GM12878 (cell line): ENCODE data around the gene NAT8L. TPM values are rescaled to one million over a fixed set of nuclear protein-coding genes. Genes with fewer than 3 reads are reported as not detected.

ENCODE experiments used
- ATAC-seq: fragments of 200-7000 bp; cut with Tn5 transposase; 3 replicates; pipeline ENCODE4 v1.9.1; 2020; ENCODE audit warnings: mild to moderate bottlenecking, moderate library complexity
- BruUV-seq: library from RNA; stranded (reverse); fragments of 400-500 nt; replicated peaks from 2 replicates; lab custom pipeline; 2021; lab: Mats Ljungman, UMichigan
- CTCF ChIA-PET: fragments of 300-600 bp; sonication (Branson Sonifier 250); formaldehyde crosslinking; extraction: SDS; loops from one replicate; lab custom pipeline; 2021; ENCODE audit warnings: inconsistent platforms; lab: Yijun Ruan, JAX
- POLR2A ChIA-PET: fragments of 350-600 bp; formaldehyde crosslinking; extraction: SDS; loops from one replicate; lab custom pipeline; 2021; ENCODE audit warnings: inconsistent platforms; lab: Charles Lee
- RAD21 ChIA-PET: fragments of 300-600 bp; sonication (Branson Sonifier 250); formaldehyde crosslinking; loops from one replicate; lab custom pipeline; 2023; ENCODE audit warnings: antibody characterized with exemption; ENCODE audit not compliant: unreplicated experiment; lab: Charles Lee
- SMC1A ChIA-PET: fragments of 300-600 bp; sonication (Branson Sonifier 250); formaldehyde crosslinking; loops from one replicate; lab custom pipeline; 2023; ENCODE audit not compliant: unreplicated experiment, uncharacterized antibody; lab: Charles Lee
- DNase-seq: peaks from one replicate; pipeline ENCODE4 v3.0.0-alpha.2; 2011; ENCODE audit warnings: low read depth, low spot score
- FAIRE-seq: peaks from 3 replicates; lab custom pipeline; 2011; peaks lifted over from hg19 to GRCh38; lab: Jason Lieb, UNC
- H2AFZ ChIP-seq: 2 replicates; pipeline ENCODE4 v1.6.0; 2011; ENCODE audit warnings: low read depth, low read length, control low read depth; ENCODE audit not compliant: control insufficient read depth
- H3K27ac ChIP-seq: 2 replicates; pipeline ENCODE4 v1.5.1; 2011; ENCODE audit warnings: control low read depth; ENCODE audit not compliant: control insufficient read depth, insufficient read depth
- H3K27me3 ChIP-seq, 2 experiments: replicated peaks in 1 of 2; 2 replicates each; pipeline versions ENCODE4 v1.6.0 to v1.6.1; 2011; ENCODE audit warnings: low read length in 1 of 2; ENCODE audit not compliant: control insufficient read depth in 2 of 2, insufficient read depth in 2 of 2
- H3K36me3 ChIP-seq, 2 experiments: 2 replicates each; pipeline ENCODE4 v1.5.1; 2011; ENCODE audit warnings: low read length in 1 of 2; ENCODE audit not compliant: control insufficient read depth in 2 of 2, insufficient read depth in 2 of 2
- H3K4me1 ChIP-seq: 2 replicates; pipeline ENCODE4 v1.6.1; 2011; ENCODE audit warnings: mild to moderate bottlenecking, low read length, moderate library complexity, mixed read lengths; ENCODE audit not compliant: control insufficient read depth, insufficient read depth
- H3K4me2 ChIP-seq: 2 replicates; pipeline ENCODE4 v1.6.0; 2011; ENCODE audit warnings: control low read depth; ENCODE audit not compliant: control insufficient read depth, insufficient read depth
- H3K4me3 ChIP-seq: fragments of 200-600 bp; sonication (generic); 2 replicates; pipeline ENCODE4 v1.5.1; 2016
- H3K79me2 ChIP-seq: 2 replicates; pipeline ENCODE4 v1.6.0; 2011; ENCODE audit warnings: low read length; ENCODE audit not compliant: control insufficient read depth, insufficient read depth
- H3K9ac ChIP-seq: 2 replicates; pipeline ENCODE4 v1.8.0; 2011; ENCODE audit warnings: low read length, control low read depth, mixed read lengths; ENCODE audit not compliant: control insufficient read depth, insufficient read depth
- H3K9me3 ChIP-seq: replicated peaks from 3 replicates; pipeline ENCODE4 v1.5.1; 2011; ENCODE audit warnings: mild to moderate bottlenecking, low read length; ENCODE audit not compliant: control insufficient read depth, insufficient read depth
- H4K20me1 ChIP-seq: 2 replicates; pipeline ENCODE4 v1.6.0; 2011; ENCODE audit not compliant: control insufficient read depth, insufficient read depth
- CEBPB ChIP-seq, 2 experiments: fragments of 150-350 bp in 1 of 2; IDR thresholded peaks; 2 replicates each; pipeline ENCODE4 v1.6.1; 2012 to 2014; ENCODE audit warnings: low read depth in 2 of 2, low read length in 2 of 2, borderline replicate concordance in 1 of 2, inconsistent platforms in 1 of 2
- DPF2 ChIP-seq: fragments of 450-650 bp; IDR thresholded peaks from 2 replicates; pipeline ENCODE4 v1.6.1; 2017; ENCODE audit warnings: mild to moderate bottlenecking
- ETV6 ChIP-seq, 2 experiments: fragments of 450-650 bp in 1 of 2; IDR thresholded peaks in 1 of 2; conservative IDR thresholded peaks in 1 of 2; 2 replicates each; pipeline ENCODE4 v1.6.1; 2014; ENCODE audit warnings: antibody characterized with exemption in 1 of 2, borderline replicate concordance in 1 of 2, low read depth in 1 of 2, mild to moderate bottlenecking in 1 of 2, moderate library complexity in 1 of 2
- FOS ChIP-seq: IDR thresholded peaks from 3 replicates; pipeline ENCODE4 v1.6.1; 2011; ENCODE audit warnings: borderline replicate concordance; ENCODE audit not compliant: insufficient read length; ENCODE audit errors: extremely low read depth
- MEF2B ChIP-seq: fragments of 450-650 bp; IDR thresholded peaks from 2 replicates; pipeline ENCODE4 v1.6.1; 2018; ENCODE audit warnings: mild to moderate bottlenecking, moderate library complexity; ENCODE audit not compliant: partially characterized antibody, poor library complexity, severe bottlenecking
- NR2C2 ChIP-seq: IDR thresholded peaks from 2 replicates; pipeline ENCODE4 v1.6.1; 2011; ENCODE audit warnings: borderline replicate concordance, low read depth; ENCODE audit not compliant: control insufficient read depth, insufficient read length
- POLR2AphosphoS5 ChIP-seq: IDR thresholded peaks from 2 replicates; pipeline ENCODE4 v1.6.1; 2011; ENCODE audit warnings: mild to moderate bottlenecking, low read length, inconsistent platforms
- SREBF1 ChIP-seq: IDR thresholded peaks from 2 replicates; pipeline ENCODE4 v1.6.1; 2012; ENCODE audit warnings: mild to moderate bottlenecking, low read length
- STAT3 ChIP-seq: IDR thresholded peaks from 2 replicates; pipeline ENCODE4 v1.6.1; 2011; ENCODE audit warnings: low read depth, low read length, improper control_type of control experiment
- WRNIP1 ChIP-seq: IDR thresholded peaks from 2 replicates; pipeline ENCODE4 v1.6.1; 2011; ENCODE audit warnings: low read depth, low read length, improper control_type of control experiment, borderline replicate concordance
- ZBTB11 ChIP-seq: fragments of 450-650 bp; formaldehyde crosslinking; IDR thresholded peaks from 2 replicates; pipeline ENCODE4 v1.5.0; 2022; ENCODE audit warnings: mild to moderate bottlenecking, missing genetic modification characterization
- WGBS: methylation state at CpG from one replicate; pipeline ENCODE4 v1.1.6; 2016; ENCODE audit warnings: low lambda C conversion rate; ENCODE audit not compliant: insufficient replicate concordance, insufficient coverage; ENCODE audit errors: missing lambda C conversion rate; 5-methylcytosine and 5-hydroxymethylcytosine counted together
- in situ Hi-C: fragments of 300-500 bp; cut with MboI; formaldehyde crosslinking; loops from 9 replicates; pipeline ENCODE4 v1.14.3; 2018; ENCODE audit warnings: mixed read lengths
- intact Hi-C: fragments of 100-400 bp; cut with micrococcal nuclease; formaldehyde crosslinking; loops from one replicate; pipeline ENCODE4 v1.14.2; 2022; ENCODE audit not compliant: unreplicated experiment
- polyA plus RNA-seq, 11 experiments: library from polyadenylated mRNA; depleted of rRNA in 4 of 11; unstranded in 6 of 11; stranded (reverse) in 5 of 11; fragments of >200 nt; fragmentation: Nextera tagmentation in 4 of 11; fragmentation: Illumina TruSeq in 1 of 11; extraction: Ambion mirVana in 4 of 11; extraction: Trizol in 1 of 11; gene quantifications; 1 replicate in 1 of 11; 2 replicates in 10 of 11; pipeline versions ENCODE4 v1.2.1 to v1.2.3, GENCODE V29; 2011 to 2016; ENCODE audit warnings: inconsistent platforms in 2 of 11, missing spikeins in 2 of 11, low read depth in 1 of 11
- total RNA-seq, 4 experiments: library from RNA; depleted of rRNA in 3 of 4; stranded (reverse); fragments of >200 nt in 3 of 4; fragmentation: Illumina TruSeq in 1 of 4; extraction: Trizol in 1 of 4; gene quantifications; 2 replicates each; pipeline versions ENCODE4 v1.2.1 to v1.2.3, GENCODE V29; 2013 to 2021
- TF ChIP-seq, protein P1 (sequence below): fragments of 450-650 bp; formaldehyde crosslinking; IDR thresholded peaks from 2 replicates; pipeline ENCODE4 v1.4.0; 2020; ENCODE audit warnings: mild to moderate bottlenecking, moderate library complexity
- TF ChIP-seq, protein P2 (sequence below): fragments of 150-350 bp; IDR thresholded peaks from 2 replicates; pipeline ENCODE4 v1.6.1; 2014; ENCODE audit warnings: mild to moderate bottlenecking, low read depth, low read length

Gene NAT8L
- total and polyA plus RNA-seq, 10 of the 15 experiments (the other 5 are each of a cell fraction or from before 2014, with no cell fraction given), result 0.01 to 0.31 (median 0.11) TPM; not detected in 5

DNA sequence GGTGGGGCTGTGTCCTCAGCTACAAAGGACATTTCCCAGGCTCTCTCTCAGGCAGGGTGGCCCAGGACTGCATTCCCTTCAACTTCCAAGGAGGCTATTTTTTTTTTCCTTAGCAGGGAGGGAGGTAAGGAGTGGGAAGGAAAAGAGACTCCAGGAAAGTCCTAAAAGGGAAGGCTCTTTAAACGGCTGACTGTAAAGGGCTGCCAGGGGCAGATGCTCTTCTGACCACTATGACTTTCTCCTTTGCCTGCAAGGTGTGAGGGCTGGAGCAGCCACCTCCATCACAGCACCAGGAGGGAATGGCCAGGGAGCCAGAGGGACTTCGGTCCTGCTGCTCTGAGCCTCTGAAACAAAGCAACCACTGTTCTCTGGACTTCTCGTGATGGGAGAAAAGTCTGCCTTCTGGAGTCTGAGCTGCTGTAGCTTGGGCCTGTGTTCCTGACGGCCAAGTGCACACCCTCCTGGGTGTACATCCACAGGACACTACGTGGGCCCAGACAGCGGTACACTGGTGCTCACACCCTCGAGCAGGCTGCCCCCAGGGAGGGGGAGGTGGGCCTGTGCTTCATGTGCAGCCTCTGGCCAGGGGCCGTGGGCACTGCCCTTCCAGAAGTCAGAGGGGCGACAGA, 17.9 kb downstream of the NAT8L start:
- FAIRE-seq, result no peak
- H3K4me1 ChIP-seq, result peaks cover 3% of the 10 kb centered on the region
- ChIA-PET SMC1A (interaction anchor here (0.6 kb wide), 1 partner anchor 57 kb away, joined by 3 read pairs; no protein-coding TSS in a partner anchor), CTCF (no interaction called here), POLR2A (interaction anchor here (0.6 to 1.2 kb wide), 2 partner anchors 68 to 73 kb away, joined by 3 read pairs; no protein-coding TSS in a partner anchor), RAD21 (interaction anchor here (0.6 kb wide), 1 partner anchor 64 kb away, joined by 3 read pairs; no protein-coding TSS in a partner anchor)
- H3K36me3 ChIP-seq, result no peaks in the 10 kb centered on the region
- intact Hi-C loops (no loop called here), in situ Hi-C loops (no loop called here)
- no peak overlapping the region for H3K9ac ChIP-seq
- no peaks in the 10 kb centered on the region for H3K79me2 ChIP-seq
- no peak overlapping the region for H3K27ac ChIP-seq
- no peak overlapping the region for H3K4me2 ChIP-seq
- ATAC-seq, result peak; percentile 16; the same call in 1 of the 3 replicates
- 40% methylated on average over 9 of the region's 9 CpGs for WGBS
- H3K9me3 ChIP-seq, result no peaks in the 10 kb centered on the region
- DNase-seq, result no peak
- BruUV-seq, result no TSS peak
- no peak overlapping the region for H3K4me3 ChIP-seq
- H2AFZ ChIP-seq, result no peak overlapping the region
- no peaks in the 10 kb centered on the region for H4K20me1 ChIP-seq
- no peaks in the 10 kb centered on the region for H3K27me3 ChIP-seq
- no peak for TF ChIP-seq DPF2
- TF ChIP-seq POLR2AphosphoS5, result no peak
- TF ChIP-seq, protein P1, sequence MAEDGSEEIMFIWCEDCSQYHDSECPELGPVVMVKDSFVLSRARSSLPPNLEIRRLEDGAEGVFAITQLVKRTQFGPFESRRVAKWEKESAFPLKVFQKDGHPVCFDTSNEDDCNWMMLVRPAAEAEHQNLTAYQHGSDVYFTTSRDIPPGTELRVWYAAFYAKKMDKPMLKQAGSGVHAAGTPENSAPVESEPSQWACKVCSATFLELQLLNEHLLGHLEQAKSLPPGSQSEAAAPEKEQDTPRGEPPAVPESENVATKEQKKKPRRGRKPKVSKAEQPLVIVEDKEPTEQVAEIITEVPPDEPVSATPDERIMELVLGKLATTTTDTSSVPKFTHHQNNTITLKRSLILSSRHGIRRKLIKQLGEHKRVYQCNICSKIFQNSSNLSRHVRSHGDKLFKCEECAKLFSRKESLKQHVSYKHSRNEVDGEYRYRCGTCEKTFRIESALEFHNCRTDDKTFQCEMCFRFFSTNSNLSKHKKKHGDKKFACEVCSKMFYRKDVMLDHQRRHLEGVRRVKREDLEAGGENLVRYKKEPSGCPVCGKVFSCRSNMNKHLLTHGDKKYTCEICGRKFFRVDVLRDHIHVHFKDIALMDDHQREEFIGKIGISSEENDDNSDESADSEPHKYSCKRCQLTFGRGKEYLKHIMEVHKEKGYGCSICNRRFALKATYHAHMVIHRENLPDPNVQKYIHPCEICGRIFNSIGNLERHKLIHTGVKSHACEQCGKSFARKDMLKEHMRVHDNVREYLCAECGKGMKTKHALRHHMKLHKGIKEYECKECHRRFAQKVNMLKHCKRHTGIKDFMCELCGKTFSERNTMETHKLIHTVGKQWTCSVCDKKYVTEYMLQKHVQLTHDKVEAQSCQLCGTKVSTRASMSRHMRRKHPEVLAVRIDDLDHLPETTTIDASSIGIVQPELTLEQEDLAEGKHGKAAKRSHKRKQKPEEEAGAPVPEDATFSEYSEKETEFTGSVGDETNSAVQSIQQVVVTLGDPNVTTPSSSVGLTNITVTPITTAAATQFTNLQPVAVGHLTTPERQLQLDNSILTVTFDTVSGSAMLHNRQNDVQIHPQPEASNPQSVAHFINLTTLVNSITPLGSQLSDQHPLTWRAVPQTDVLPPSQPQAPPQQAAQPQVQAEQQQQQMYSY (CRISPR knock-in tag), result no peak
- no peak for TF ChIP-seq SREBF1
- TF ChIP-seq, protein P2, sequence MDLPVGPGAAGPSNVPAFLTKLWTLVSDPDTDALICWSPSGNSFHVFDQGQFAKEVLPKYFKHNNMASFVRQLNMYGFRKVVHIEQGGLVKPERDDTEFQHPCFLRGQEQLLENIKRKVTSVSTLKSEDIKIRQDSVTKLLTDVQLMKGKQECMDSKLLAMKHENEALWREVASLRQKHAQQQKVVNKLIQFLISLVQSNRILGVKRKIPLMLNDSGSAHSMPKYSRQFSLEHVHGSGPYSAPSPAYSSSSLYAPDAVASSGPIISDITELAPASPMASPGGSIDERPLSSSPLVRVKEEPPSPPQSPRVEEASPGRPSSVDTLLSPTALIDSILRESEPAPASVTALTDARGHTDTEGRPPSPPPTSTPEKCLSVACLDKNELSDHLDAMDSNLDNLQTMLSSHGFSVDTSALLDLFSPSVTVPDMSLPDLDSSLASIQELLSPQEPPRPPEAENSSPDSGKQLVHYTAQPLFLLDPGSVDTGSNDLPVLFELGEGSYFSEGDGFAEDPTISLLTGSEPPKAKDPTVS, result no peak
- TF ChIP-seq FOS, result no peak
- TF ChIP-seq WRNIP1, result no peak
- TF ChIP-seq NR2C2, result no peak
- no peak for TF ChIP-seq STAT3
- TF ChIP-seq ZBTB11 (CRISPR knock-in tag), result no peak
- no peak for TF ChIP-seq CEBPB (IDR thresholded peaks at IDR 0.05; ENCODE audit: borderline replicate concordance in 1 of 2, low read depth in 2 of 2, low read length in 2 of 2)
- no peak for TF ChIP-seq ETV6 (conservative IDR thresholded peaks at IDR 0.05 in 1 of 2, IDR thresholded peaks at IDR 0.05 in 1 of 2; ENCODE audit: borderline replicate concordance in 1 of 2, low read depth in 1 of 2)
- TF ChIP-seq MEF2B, result no peak
